Activated T-helper 2 cell treated with anti-CD3 and anti-CD28 coated beads, Interferon-gamma antibody, Interleukin-2, Interleukin-4, amounts not matched to agents 10 μg/mL and 5 μg/mL and 100 μg/mL, durations not matched to agents 14 hours and 24 hours and 36 hours (primary cell): ENCODE measurements around the gene ACAP2. TPM values are rescaled to one million over a fixed set of nuclear protein-coding genes. Genes with fewer than 3 reads are reported as not detected.
A peak's percentile ranks its signal among the peaks of the same experiment; 100 is the strongest.

ENCODE experiments used
- DNase-seq: peaks from one replicate; pipeline ENCODE4 v3.0.0; 2021; ENCODE audit warnings: low spot score
- H3K27ac Mint-ChIP-seq: one replicate; pipeline ENCODE4 v1.8.0; 2021; ENCODE audit warnings: mixed read lengths
- H3K27me3 Mint-ChIP-seq: one replicate; pipeline ENCODE4 v1.8.0; 2021; ENCODE audit warnings: low read depth, mixed read lengths
- H3K36me3 Mint-ChIP-seq: one replicate; pipeline ENCODE4 v1.8.0; 2021; ENCODE audit warnings: low read depth, mixed read lengths
- H3K4me1 Mint-ChIP-seq: one replicate; pipeline ENCODE4 v1.8.0; 2021; ENCODE audit warnings: low read depth, mixed read lengths
- H3K4me3 Mint-ChIP-seq: one replicate; pipeline ENCODE4 v1.8.0; 2021; ENCODE audit warnings: low read depth, mild to moderate bottlenecking, moderate library complexity, mixed read lengths
- H3K9me3 Mint-ChIP-seq: one replicate; pipeline ENCODE4 v1.8.0; 2021; ENCODE audit warnings: mixed read lengths
- intact Hi-C: fragments of 100-400 bp; cut with micrococcal nuclease; formaldehyde crosslinking; loops from one replicate; pipeline ENCODE4 v1.15.1; 2023
- total RNA-seq: library from RNA; stranded (reverse); gene quantifications from 2 replicates; pipeline ENCODE4 v1.2.3, GENCODE V29; 2022

Gene ACAP2
- total RNA-seq, 1 donor from 2014 or later = 49.8 TPM

- H3K4me1 Mint-ChIP-seq = peaks cover 23% of the 10 kb centered on the region
- H3K36me3 Mint-ChIP-seq = peaks cover 12% of the 10 kb centered on the region
- H3K27ac Mint-ChIP-seq = peak overlapping the region; percentile 50
- DNase-seq = no peak
- no peaks in the 10 kb centered on the region for H3K9me3 Mint-ChIP-seq
- peak overlapping the region; percentile 33 for H3K4me3 Mint-ChIP-seq
- H3K27me3 Mint-ChIP-seq = no peaks in the 10 kb centered on the region
- intact Hi-C loops = loop anchor here (10.0 kb wide), 2 partner anchors 134 to 674 kb away; no protein-coding TSS in a partner anchor
Measured at GRCh38 chr3:195258449-195259153, 184.2 kb downstream of the ACAP2 start.

- Mint-ChIP-seq H3K36me3 (peaks cover 7% of the 10 kb centered on the region), H3K4me1 (peaks cover 22% of the 10 kb centered on the region), H3K4me3 (no peak overlapping the region), H3K27me3 (no peaks in the 10 kb centered on the region), H3K9me3 (no peaks in the 10 kb centered on the region), H3K27ac (no peak overlapping the region)
- peak; percentile 8 for DNase-seq
- intact Hi-C loops = loop anchor here (10.0 kb wide), 2 partner anchors 133 to 673 kb away; no protein-coding TSS in a partner anchor
Measured at GRCh38 chr3:195257454-195258448, 185.1 kb downstream of the ACAP2 start.

GRCh38 chr3:195256639-195257453 lies 186.0 kb downstream of the ACAP2 start:
- H3K4me1 Mint-ChIP-seq = peaks cover 20% of the 10 kb centered on the region
- H3K27ac Mint-ChIP-seq = no peak overlapping the region
- H3K27me3 Mint-ChIP-seq = no peaks in the 10 kb centered on the region
- DNase-seq = no peak
- no peaks in the 10 kb centered on the region for H3K36me3 Mint-ChIP-seq
- H3K4me3 Mint-ChIP-seq = no peak overlapping the region
- intact Hi-C loops = loop anchor here (10.0 kb wide), 2 partner anchors 132 to 672 kb away; no protein-coding TSS in a partner anchor
- no peaks in the 10 kb centered on the region for H3K9me3 Mint-ChIP-seq

GRCh38 chr3:195255571-195256501 lies 187.0 kb downstream of the ACAP2 start:
- H3K4me1 Mint-ChIP-seq = peaks cover 19% of the 10 kb centered on the region
- intact Hi-C loops = loop anchor here (10.0 kb wide), 2 partner anchors 131 to 671 kb away; no protein-coding TSS in a partner anchor
- H3K4me3 Mint-ChIP-seq = no peak overlapping the region
- no peak for DNase-seq
- no peaks in the 10 kb centered on the region for H3K36me3 Mint-ChIP-seq
- H3K27ac Mint-ChIP-seq = no peak overlapping the region
- no peaks in the 10 kb centered on the region for H3K9me3 Mint-ChIP-seq
- H3K27me3 Mint-ChIP-seq = no peaks in the 10 kb centered on the region

- intact Hi-C loops = loop anchor here (10.0 kb wide), 2 partner anchors 130 to 670 kb away; no protein-coding TSS in a partner anchor
- Mint-ChIP-seq H3K27me3 (no peaks in the 10 kb centered on the region), H3K27ac (no peak overlapping the region), H3K4me1 (peaks cover 20% of the 10 kb centered on the region), H3K4me3 (no peak overlapping the region), H3K36me3 (no peaks in the 10 kb centered on the region), H3K9me3 (no peaks in the 10 kb centered on the region)
- DNase-seq = no peak
Measured at GRCh38 chr3:195255176-195255500, 187.7 kb downstream of the ACAP2 start.

- Mint-ChIP-seq H3K36me3 (no peaks in the 10 kb centered on the region), H3K27ac (no peak overlapping the region), H3K4me3 (no peak overlapping the region), H3K4me1 (peaks cover 20% of the 10 kb centered on the region), H3K27me3 (no peaks in the 10 kb centered on the region), H3K9me3 (no peaks in the 10 kb centered on the region)
- intact Hi-C loops = loop anchor here (10.0 kb wide), 2 partner anchors 130 to 670 kb away; no protein-coding TSS in a partner anchor
- no peak for DNase-seq
Measured at GRCh38 chr3:195254454-195255175, 188.2 kb downstream of the ACAP2 start.

GRCh38 chr3:195253923-195254432 lies 188.8 kb downstream of the ACAP2 start:
- no peak for DNase-seq
- Mint-ChIP-seq H3K36me3 (no peaks in the 10 kb centered on the region), H3K27ac (no peak overlapping the region), H3K27me3 (no peaks in the 10 kb centered on the region), H3K4me1 (peaks cover 18% of the 10 kb centered on the region), H3K4me3 (no peak overlapping the region), H3K9me3 (no peaks in the 10 kb centered on the region)
- intact Hi-C loops = loop anchor here (10.0 kb wide), 2 partner anchors 129 to 669 kb away; no protein-coding TSS in a partner anchor

GRCh38 chr3:195251336-195252065 lies 191.3 kb downstream of the ACAP2 start:
- no peak overlapping the region for H3K27ac Mint-ChIP-seq
- no peaks in the 10 kb centered on the region for H3K36me3 Mint-ChIP-seq

GRCh38 chr3:195250473-195251251 lies 192.2 kb downstream of the ACAP2 start:
- Mint-ChIP-seq H3K36me3 (peaks cover 7% of the 10 kb centered on the region), H3K27me3 (no peaks in the 10 kb centered on the region), H3K9me3 (no peaks in the 10 kb centered on the region), H3K4me3 (no peak overlapping the region), H3K4me1 (peaks cover 14% of the 10 kb centered on the region), H3K27ac (no peak overlapping the region)
- DNase-seq = no peak
- intact Hi-C loops = loop anchor here (10.0 kb wide), 2 partner anchors 126 to 666 kb away; no protein-coding TSS in a partner anchor

More at GRCh38 chr3:195251336-195252065, 191.3 kb downstream of the ACAP2 start:
- Mint-ChIP-seq H3K4me3 (no peak overlapping the region), H3K9me3 (no peaks in the 10 kb centered on the region), H3K27me3 (no peaks in the 10 kb centered on the region), H3K4me1 (peaks cover 14% of the 10 kb centered on the region)
- no peak for DNase-seq
- intact Hi-C loops = loop anchor here (10.0 kb wide), 2 partner anchors 127 to 667 kb away; no protein-coding TSS in a partner anchor
